ENCODE results near the gene CIRBP. TPM values are rescaled to one million over a fixed set of nuclear protein-coding genes. Genes with fewer than 3 reads are reported as not detected.

Gene CIRBP
- total RNA-seq, 2 donors from 2014 or later, result 282 to 301 TPM

- H3K27ac ChIP-seq (ENCODE audit: low read depth, low read length), result peak overlapping the region; percentile 57
- Mint-ChIP-seq H3K27ac (no peak overlapping the region), H3K36me3 (ENCODE audit: low read depth) (peaks cover 11% of the 10 kb centered on the region), H3K9me3 (no peaks in the 10 kb centered on the region), H3K4me1 (peaks cover 9% of the 10 kb centered on the region), H3K4me3 (peak overlapping the region; percentile 60), H3K27me3 (ENCODE audit: insufficient read depth) (no peaks in the 10 kb centered on the region)
- TF ChIP-seq, protein P1, sequence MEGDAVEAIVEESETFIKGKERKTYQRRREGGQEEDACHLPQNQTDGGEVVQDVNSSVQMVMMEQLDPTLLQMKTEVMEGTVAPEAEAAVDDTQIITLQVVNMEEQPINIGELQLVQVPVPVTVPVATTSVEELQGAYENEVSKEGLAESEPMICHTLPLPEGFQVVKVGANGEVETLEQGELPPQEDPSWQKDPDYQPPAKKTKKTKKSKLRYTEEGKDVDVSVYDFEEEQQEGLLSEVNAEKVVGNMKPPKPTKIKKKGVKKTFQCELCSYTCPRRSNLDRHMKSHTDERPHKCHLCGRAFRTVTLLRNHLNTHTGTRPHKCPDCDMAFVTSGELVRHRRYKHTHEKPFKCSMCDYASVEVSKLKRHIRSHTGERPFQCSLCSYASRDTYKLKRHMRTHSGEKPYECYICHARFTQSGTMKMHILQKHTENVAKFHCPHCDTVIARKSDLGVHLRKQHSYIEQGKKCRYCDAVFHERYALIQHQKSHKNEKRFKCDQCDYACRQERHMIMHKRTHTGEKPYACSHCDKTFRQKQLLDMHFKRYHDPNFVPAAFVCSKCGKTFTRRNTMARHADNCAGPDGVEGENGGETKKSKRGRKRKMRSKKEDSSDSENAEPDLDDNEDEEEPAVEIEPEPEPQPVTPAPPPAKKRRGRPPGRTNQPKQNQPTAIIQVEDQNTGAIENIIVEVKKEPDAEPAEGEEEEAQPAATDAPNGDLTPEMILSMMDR (conservative IDR thresholded peaks at IDR 0.05), result no peak
- H3K4me3 ChIP-seq (ENCODE audit: low read length), result peak overlapping the region; percentile 78
- DNase-seq, result peak; percentile 67
- no peaks in the 10 kb centered on the region for H3K9me3 ChIP-seq (ENCODE audit: control insufficient read depth, low read length)
- peak overlapping the region; percentile 47 for H3K9ac ChIP-seq (ENCODE audit: extremely low read depth, low read length, poor library complexity, severe bottlenecking)
- 1 to 3% methylated on average over 23 to 60 of the region's 60 CpGs for WGBS, 2 experiments (ENCODE audit: insufficient coverage in 1 of 2, insufficient read length in 1 of 2)
- no peaks in the 10 kb centered on the region for H3K27me3 ChIP-seq (ENCODE audit: control insufficient read depth, insufficient read depth, low read length, poor library complexity, severe bottlenecking)
- H3K36me3 ChIP-seq (ENCODE audit: control insufficient read depth, insufficient read depth, low read length), result peaks cover 9% of the 10 kb centered on the region
- H3K4me1 ChIP-seq (ENCODE audit: control insufficient read depth, insufficient read depth, low read length), result no peaks in the 10 kb centered on the region
Measured at GRCh38 chr19:1237027-1237659, 32.0 kb upstream of the CIRBP start.

GRCh38 chr19:1237754-1238368 lies 31.3 kb upstream of the CIRBP start, which contains the start of gene CBARP:
CBARP (minus strand) TSS chr19:1238005; CDS start chr19:1236100, 1,905 bp downstream.
- Mint-ChIP-seq H3K4me3 (peak within 1 kb of the TSS; percentile 76), H3K9me3 (no peaks in the 10 kb centered on the region), H3K36me3 (ENCODE audit: low read depth) (peaks cover 5% of the 10 kb centered on the region), H3K4me1 (peaks cover 9% of the 10 kb centered on the region), H3K27me3 (ENCODE audit: insufficient read depth) (no peaks in the 10 kb centered on the region), H3K27ac (peak within 1 kb of the TSS; percentile 85)
- no peaks in the 10 kb centered on the region for H3K4me1 ChIP-seq (ENCODE audit: control insufficient read depth, insufficient read depth, low read length)
- H3K36me3 ChIP-seq (ENCODE audit: control insufficient read depth, insufficient read depth, low read length), result peaks cover 3% of the 10 kb centered on the region
- peak within 1 kb of the TSS; percentile 78 for H3K4me3 ChIP-seq (ENCODE audit: low read length)
- no peaks in the 10 kb centered on the region for H3K27me3 ChIP-seq (ENCODE audit: control insufficient read depth, insufficient read depth, low read length, poor library complexity, severe bottlenecking)
- no peaks in the 10 kb centered on the region for H3K9me3 ChIP-seq (ENCODE audit: control insufficient read depth, low read length)
- 1% methylated on average over 18 to 87 of the region's 87 CpGs for WGBS, 2 experiments (ENCODE audit: insufficient coverage in 1 of 2, insufficient read length in 1 of 2)
- H3K27ac ChIP-seq (ENCODE audit: low read depth, low read length), result peak within 1 kb of the TSS; percentile 57
- TF ChIP-seq, protein P1 (conservative IDR thresholded peaks at IDR 0.05), result no peak
- peak; percentile 83 for DNase-seq
- H3K9ac ChIP-seq (ENCODE audit: extremely low read depth, low read length, poor library complexity, severe bottlenecking), result peak within 1 kb of the TSS; percentile 47

DNA sequence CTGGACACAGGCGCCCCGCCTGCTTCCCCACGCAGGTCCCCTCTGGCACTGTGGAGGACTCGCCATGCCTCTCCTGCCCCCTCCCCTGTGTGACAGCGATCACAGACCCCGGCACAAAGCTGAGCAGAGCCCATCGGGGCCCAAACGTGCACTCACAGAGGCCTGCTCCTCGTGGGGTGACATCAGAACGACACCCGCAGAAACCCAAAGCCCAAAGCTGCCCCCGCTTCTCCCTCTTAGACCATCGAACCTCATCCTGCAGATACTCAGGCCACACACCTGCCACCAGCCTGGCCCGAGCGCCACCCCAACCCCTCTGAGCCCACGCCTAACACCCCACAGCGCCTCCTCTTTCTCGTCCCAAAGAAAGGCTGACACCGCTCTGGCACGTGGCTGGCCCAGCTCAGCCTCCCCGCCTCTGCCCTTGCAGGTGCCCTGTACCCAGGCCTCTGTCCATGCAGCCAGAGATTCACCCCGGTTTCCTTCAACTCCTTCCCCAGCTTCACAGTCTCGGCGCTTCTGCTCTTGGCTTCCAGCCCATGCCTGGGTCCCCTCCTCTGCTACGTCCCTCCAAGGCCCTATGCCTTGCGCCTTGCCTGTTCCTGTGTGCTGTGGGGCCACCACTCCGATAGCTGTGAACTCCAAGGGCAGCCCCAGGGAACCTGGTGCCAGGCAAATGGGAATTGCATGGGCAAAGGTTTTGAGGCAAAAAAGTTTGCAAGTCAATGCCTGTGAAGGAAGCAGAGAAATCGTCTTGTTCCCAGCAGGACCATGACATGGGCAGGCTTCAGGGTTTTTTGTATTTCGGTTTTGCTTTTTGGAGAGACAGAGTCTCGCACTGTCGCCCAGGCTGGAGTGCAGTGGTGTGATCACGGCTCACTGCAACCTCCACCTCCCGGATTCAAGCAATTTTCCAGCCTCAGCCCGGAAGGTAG lies 30.5 kb upstream of the CIRBP start:
- Mint-ChIP-seq H3K4me3 (peak overlapping the region; percentile 76), H3K9me3 (no peaks in the 10 kb centered on the region), H3K4me1 (peaks cover 9% of the 10 kb centered on the region), H3K27me3 (ENCODE audit: insufficient read depth) (no peaks in the 10 kb centered on the region), H3K36me3 (ENCODE audit: low read depth) (peaks cover 3% of the 10 kb centered on the region), H3K27ac (peak overlapping the region; percentile 85)
- no peak overlapping the region for H3K9ac ChIP-seq (ENCODE audit: extremely low read depth, low read length, poor library complexity, severe bottlenecking)
- peaks cover 3% of the 10 kb centered on the region for H3K36me3 ChIP-seq (ENCODE audit: control insufficient read depth, insufficient read depth, low read length)
- no peaks in the 10 kb centered on the region for H3K27me3 ChIP-seq (ENCODE audit: control insufficient read depth, insufficient read depth, low read length, poor library complexity, severe bottlenecking)
- H3K9me3 ChIP-seq (ENCODE audit: control insufficient read depth, low read length), result no peaks in the 10 kb centered on the region
- no peak overlapping the region for H3K27ac ChIP-seq (ENCODE audit: low read depth, low read length)
- no peaks in the 10 kb centered on the region for H3K4me1 ChIP-seq (ENCODE audit: control insufficient read depth, insufficient read depth, low read length)
- DNase-seq, result peak; percentile 62
- TF ChIP-seq, protein P1 (conservative IDR thresholded peaks at IDR 0.05), result no peak
- H3K4me3 ChIP-seq (ENCODE audit: low read length), result peak overlapping the region; percentile 68
- WGBS, 2 experiments (ENCODE audit: insufficient coverage in 1 of 2, insufficient read length in 1 of 2), result 81 to 83% methylated on average over 27 to 34 of the region's 34 CpGs

Measured in endodermal cell (in vitro differentiated cells).